KMS-11 (cell line): Measurements from ENCODE around the gene TOM1L1.

Experiments used
- H2AFZ ChIP-seq: fragments of 200-600 bp; sonication (generic); 2 replicates; pipeline ENCODE4 v1.6.1; 2016; ENCODE audit warnings: antibody characterized with exemption, mixed run types, low read depth
- H3K27ac ChIP-seq: fragments of 200-600 bp; sonication (generic); 2 replicates; pipeline ENCODE4 v1.6.1; 2016; ENCODE audit warnings: mild to moderate bottlenecking, mixed run types
- H3K27me3 ChIP-seq: fragments of 200-600 bp; sonication (generic); 2 replicates; pipeline ENCODE4 v1.6.1; 2017; ENCODE audit warnings: mild to moderate bottlenecking, low read depth, mixed run types, moderate library complexity; ENCODE audit not compliant: insufficient read depth
- H3K36me3 ChIP-seq: fragments of 200-600 bp; sonication (generic); 2 replicates; pipeline ENCODE4 v1.6.1; 2017; ENCODE audit warnings: mild to moderate bottlenecking, mixed run types; ENCODE audit not compliant: insufficient read depth
- H3K4me1 ChIP-seq: fragments of 200-600 bp; sonication (generic); 2 replicates; pipeline ENCODE4 v1.6.1; 2016; ENCODE audit warnings: mild to moderate bottlenecking, low read depth, mixed run types; ENCODE audit not compliant: poor library complexity, severe bottlenecking
- H3K4me2 ChIP-seq: fragments of 200-600 bp; sonication (generic); 2 replicates; pipeline ENCODE4 v1.7.0; 2016; ENCODE audit warnings: mild to moderate bottlenecking, mixed run types
- H3K4me3 ChIP-seq: fragments of 200-600 bp; sonication (generic); IDR thresholded peaks from 2 replicates; pipeline ENCODE4 v1.6.1; 2017; ENCODE audit warnings: low read depth, low read length, mixed read lengths; ENCODE audit not compliant: insufficient read depth
- H3K79me2 ChIP-seq: fragments of 200-600 bp; sonication (generic); 2 replicates; pipeline ENCODE4 v1.6.1; 2016; ENCODE audit warnings: low read depth, mixed run types; ENCODE audit not compliant: insufficient read depth
- H3K9ac ChIP-seq: fragments of 200-600 bp; sonication (generic); 2 replicates; pipeline ENCODE4 v1.6.1; 2016; ENCODE audit warnings: mild to moderate bottlenecking, mixed run types
- H4K20me1 ChIP-seq: fragments of 200-600 bp; sonication (generic); 2 replicates; pipeline ENCODE4 v1.6.1; 2016; ENCODE audit warnings: mild to moderate bottlenecking, mixed run types; ENCODE audit not compliant: insufficient read depth
- TF ChIP-seq, protein P1 (sequence below): fragments of 200-600 bp; sonication (generic); conservative IDR thresholded peaks from 2 replicates; pipeline ENCODE4 v1.6.1; 2017; ENCODE audit warnings: low read depth, mild to moderate bottlenecking, antibody characterized with exemption, low read length, moderate library complexity, mixed read lengths

The TOM1L1 gene

DNA sequence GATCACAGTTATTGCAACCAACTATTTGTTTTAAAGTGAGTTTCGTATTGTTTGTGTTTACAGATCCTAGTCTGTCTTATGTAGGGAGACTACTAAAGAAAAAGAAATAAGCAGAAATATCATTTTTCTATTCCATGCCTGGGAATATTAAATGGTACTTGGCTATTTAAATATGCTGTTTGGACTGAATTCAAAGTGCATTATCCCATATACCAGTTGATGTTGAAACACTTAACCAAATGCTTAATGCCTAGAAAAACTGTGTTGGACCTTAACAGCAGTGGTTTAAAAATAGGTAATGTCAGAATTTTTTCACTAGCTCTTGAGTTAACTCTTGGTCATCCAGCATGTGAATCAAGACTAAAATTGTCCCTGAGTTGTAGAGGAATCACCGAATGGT, 37.5 kb upstream of the TOM1L1 start:
- no peaks in the 10 kb centered on the region for H4K20me1 ChIP-seq
- H3K27me3 ChIP-seq = no peaks in the 10 kb centered on the region
- H3K4me1 ChIP-seq = no peaks in the 10 kb centered on the region
- no peak overlapping the region for H3K4me2 ChIP-seq
- H3K79me2 ChIP-seq = no peaks in the 10 kb centered on the region
- no peak overlapping the region for H3K4me3 ChIP-seq
- H2AFZ ChIP-seq = no peak overlapping the region
- H3K36me3 ChIP-seq = no peaks in the 10 kb centered on the region
- H3K9ac ChIP-seq = no peak overlapping the region
- no peak overlapping the region for H3K27ac ChIP-seq
- TF ChIP-seq, protein P1, sequence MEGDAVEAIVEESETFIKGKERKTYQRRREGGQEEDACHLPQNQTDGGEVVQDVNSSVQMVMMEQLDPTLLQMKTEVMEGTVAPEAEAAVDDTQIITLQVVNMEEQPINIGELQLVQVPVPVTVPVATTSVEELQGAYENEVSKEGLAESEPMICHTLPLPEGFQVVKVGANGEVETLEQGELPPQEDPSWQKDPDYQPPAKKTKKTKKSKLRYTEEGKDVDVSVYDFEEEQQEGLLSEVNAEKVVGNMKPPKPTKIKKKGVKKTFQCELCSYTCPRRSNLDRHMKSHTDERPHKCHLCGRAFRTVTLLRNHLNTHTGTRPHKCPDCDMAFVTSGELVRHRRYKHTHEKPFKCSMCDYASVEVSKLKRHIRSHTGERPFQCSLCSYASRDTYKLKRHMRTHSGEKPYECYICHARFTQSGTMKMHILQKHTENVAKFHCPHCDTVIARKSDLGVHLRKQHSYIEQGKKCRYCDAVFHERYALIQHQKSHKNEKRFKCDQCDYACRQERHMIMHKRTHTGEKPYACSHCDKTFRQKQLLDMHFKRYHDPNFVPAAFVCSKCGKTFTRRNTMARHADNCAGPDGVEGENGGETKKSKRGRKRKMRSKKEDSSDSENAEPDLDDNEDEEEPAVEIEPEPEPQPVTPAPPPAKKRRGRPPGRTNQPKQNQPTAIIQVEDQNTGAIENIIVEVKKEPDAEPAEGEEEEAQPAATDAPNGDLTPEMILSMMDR = no peak

- H4K20me1 ChIP-seq = no peaks in the 10 kb centered on the region
- no peaks in the 10 kb centered on the region for H3K27me3 ChIP-seq
- no peaks in the 10 kb centered on the region for H3K36me3 ChIP-seq
- H3K9ac ChIP-seq = no peak overlapping the region
- no peak overlapping the region for H3K27ac ChIP-seq
- no peaks in the 10 kb centered on the region for H3K79me2 ChIP-seq
- no peaks in the 10 kb centered on the region for H3K4me1 ChIP-seq
- TF ChIP-seq, protein P1 = no peak
- no peak overlapping the region for H3K4me3 ChIP-seq
- H3K4me2 ChIP-seq = no peak overlapping the region
- H2AFZ ChIP-seq = no peak overlapping the region
These were observed 36.6 kb upstream of the TOM1L1 start for GRCh38 chr17:54864070-54864469.

DNA sequence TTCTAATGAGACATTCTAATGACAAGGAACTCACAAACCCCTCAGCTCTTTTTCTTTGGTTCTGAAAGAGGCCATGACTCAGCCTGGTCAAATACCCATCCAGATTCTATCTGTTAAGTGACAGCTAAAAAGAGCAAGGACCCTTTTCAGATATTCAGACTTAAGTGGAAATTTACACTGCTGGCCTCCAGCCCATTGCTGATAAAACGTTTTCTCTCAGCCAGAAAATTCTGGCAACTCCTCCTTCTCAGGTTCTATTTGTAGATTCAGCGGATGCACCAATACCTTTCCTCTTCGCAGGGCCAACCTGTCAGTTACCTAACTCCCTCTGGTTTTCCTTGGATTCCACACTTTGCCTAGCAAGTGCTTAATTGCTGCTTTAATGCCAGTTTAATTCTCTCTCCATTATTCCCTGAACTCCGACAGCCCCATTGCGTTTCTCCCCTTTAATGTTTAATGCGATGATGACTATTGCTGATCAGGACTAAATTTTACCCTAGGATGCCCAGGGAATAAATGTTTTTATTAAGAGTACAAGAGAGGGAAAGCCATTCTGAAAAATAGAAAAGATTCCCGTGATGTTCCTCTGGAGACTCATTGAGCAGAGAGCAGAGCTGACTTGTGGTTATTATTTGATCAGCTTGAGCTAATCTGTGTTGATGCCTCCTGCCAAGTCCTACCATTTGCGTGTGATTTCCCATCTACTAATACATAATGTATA, 35.9 kb upstream of the TOM1L1 start:
- no peaks in the 10 kb centered on the region for H3K4me1 ChIP-seq

GRCh38 chr17:54867634-54868033, 33.0 kb upstream of the TOM1L1 start:
- Histone ChIP-seq H4K20me1 (no peaks in the 10 kb centered on the region), H3K4me1 (no peaks in the 10 kb centered on the region), H3K36me3 (no peaks in the 10 kb centered on the region), H3K79me2 (no peaks in the 10 kb centered on the region), H2AFZ (no peak overlapping the region), H3K27ac (no peak overlapping the region), H3K4me2 (no peak overlapping the region), H3K4me3 (no peak overlapping the region), H3K9ac (no peak overlapping the region), H3K27me3 (no peaks in the 10 kb centered on the region)
- TF ChIP-seq, protein P1 = no peak

More for the DNA sequence above, 35.9 kb upstream of the TOM1L1 start:
- Histone ChIP-seq H3K4me2 (no peak overlapping the region), H3K79me2 (no peaks in the 10 kb centered on the region), H4K20me1 (no peaks in the 10 kb centered on the region), H2AFZ (no peak overlapping the region), H3K27me3 (no peaks in the 10 kb centered on the region), H3K36me3 (no peaks in the 10 kb centered on the region), H3K4me3 (no peak overlapping the region), H3K27ac (no peak overlapping the region), H3K9ac (no peak overlapping the region)
- TF ChIP-seq, protein P1 = no peak
